ENCODE data around the gene NEB. TPM values are rescaled to one million over a fixed set of nuclear protein-coding genes. Genes with fewer than 3 reads are reported as not detected.

NEB gene
- total RNA-seq, 1 experiment from 2014 or later = 0.17 TPM

- DNase-seq (ENCODE audit: low read depth) = no peak
Observed at GRCh38 chr2:151483546-151483945, 250.7 kb downstream of the NEB start.

GRCh38 chr2:151482171-151482725, 252.0 kb downstream of the NEB start:
- DNase-seq (ENCODE audit: low read depth) = no peak

- no peak for DNase-seq (ENCODE audit: low read depth)
Observed at GRCh38 chr2:151481744-151482143, 252.5 kb downstream of the NEB start.

GRCh38 chr2:151478011-151478410, 256.3 kb downstream of the NEB start:
- DNase-seq (ENCODE audit: low read depth) = no peak

- DNase-seq (ENCODE audit: low read depth) = no peak
Observed at GRCh38 chr2:151476287-151476686, 258.0 kb downstream of the NEB start.

GRCh38 chr2:151475071-151475470, 259.2 kb downstream of the NEB start:
- DNase-seq (ENCODE audit: low read depth) = no peak

GRCh38 chr2:151472966-151473365, 261.3 kb downstream of the NEB start:
- DNase-seq (ENCODE audit: low read depth) = no peak

GRCh38 chr2:151470556-151470955, 263.7 kb downstream of the NEB start:
- DNase-seq (ENCODE audit: low read depth) = no peak

GRCh38 chr2:151465771-151466170, 268.5 kb downstream of the NEB start:
- no peak for DNase-seq (ENCODE audit: low read depth)

GRCh38 chr2:151459358-151459757, 274.9 kb downstream of the NEB start:
- no peak for DNase-seq (ENCODE audit: low read depth)

GRCh38 chr2:151439127-151439526, 295.1 kb downstream of the NEB start:
- DNase-seq (ENCODE audit: low read depth) = no peak

GRCh38 chr2:151438506-151438905, 295.8 kb downstream of the NEB start:
- no peak for DNase-seq (ENCODE audit: low read depth)

GRCh38 chr2:151437630-151438029, 296.6 kb downstream of the NEB start:
- no peak for DNase-seq (ENCODE audit: low read depth)

Other genes with a start within 250 kb of the NEB start
- gene ARL5A, start 93.9 kb upstream of the NEB start, total RNA-seq (2014; rRNA removed; shearing (Covaris generic)) = 58.8 and 64.6 TPM in 2 replicates